GM18873 (cell line): ENCODE results near the gene FHAD1.
"Not testable (repeated sequence)": the region's sequence is repeated elsewhere in the genome, so short reads cannot be mapped to it uniquely, and the experiment has no call there.

Experiments
- ATAC-seq: cut with Tn5 transposase; IDR thresholded peaks from one replicate; pipeline ENCODE4 v1.9.1; 2021; ENCODE audit warnings: mild to moderate bottlenecking, moderate library complexity, moderate number of reproducible peaks; ENCODE audit not compliant: unreplicated experiment, low FRiP score

Gene FHAD1

GRCh38 chr1:15386164-15386749 is 139.2 kb downstream of the FHAD1 start:
- no peak for ATAC-seq

- no peak for ATAC-seq
These were observed 141.3 kb downstream of the FHAD1 start for GRCh38 chr1:15388201-15388880.

- ATAC-seq = not testable (repeated sequence)
These were observed 142.8 kb downstream of the FHAD1 start for GRCh38 chr1:15389828-15390227.

- ATAC-seq = no peak
These were observed 143.6 kb downstream of the FHAD1 start for GRCh38 chr1:15390667-15391066.

- ATAC-seq = no peak
These were observed 144.3 kb downstream of the FHAD1 start for GRCh38 chr1:15391366-15391765.

- ATAC-seq = no peak
These were observed 146.6 kb downstream of the FHAD1 start for GRCh38 chr1:15393475-15394257.

- ATAC-seq = no peak
These were observed 147.3 kb downstream of the FHAD1 start for GRCh38 chr1:15394258-15394690.

GRCh38 chr1:15397236-15397635 is 150.2 kb downstream of the FHAD1 start:
- ATAC-seq = no peak

- no peak for ATAC-seq
These were observed 152.7 kb downstream of the FHAD1 start for GRCh38 chr1:15399710-15400109.

GRCh38 chr1:15400627-15401026 is 153.6 kb downstream of the FHAD1 start:
- no peak for ATAC-seq

- no peak for ATAC-seq
These were observed 154.5 kb downstream of the FHAD1 start for GRCh38 chr1:15401391-15402055.

GRCh38 chr1:15402809-15403450 is 155.9 kb downstream of the FHAD1 start:
- ATAC-seq = no peak

- no peak for ATAC-seq
These were observed 157.0 kb downstream of the FHAD1 start for GRCh38 chr1:15403962-15404580.

GRCh38 chr1:15405106-15405850 is 158.3 kb downstream of the FHAD1 start:
- ATAC-seq = no peak

- ATAC-seq = no peak
These were observed 159.9 kb downstream of the FHAD1 start for GRCh38 chr1:15406614-15407559.

- ATAC-seq = no peak
These were observed 160.6 kb downstream of the FHAD1 start for GRCh38 chr1:15407580-15407979.

- no peak for ATAC-seq
These were observed 161.9 kb downstream of the FHAD1 start for GRCh38 chr1:15408890-15409387.
